ENCODE results near the gene AFF3.
A peak's percentile ranks its signal among the peaks of the same experiment; 100 is the strongest.

AFF3 gene

GRCh38 chr2:99811544-99811943 lies 330.8 kb downstream of the AFF3 start:
- DNase-seq: no peak

DNA sequence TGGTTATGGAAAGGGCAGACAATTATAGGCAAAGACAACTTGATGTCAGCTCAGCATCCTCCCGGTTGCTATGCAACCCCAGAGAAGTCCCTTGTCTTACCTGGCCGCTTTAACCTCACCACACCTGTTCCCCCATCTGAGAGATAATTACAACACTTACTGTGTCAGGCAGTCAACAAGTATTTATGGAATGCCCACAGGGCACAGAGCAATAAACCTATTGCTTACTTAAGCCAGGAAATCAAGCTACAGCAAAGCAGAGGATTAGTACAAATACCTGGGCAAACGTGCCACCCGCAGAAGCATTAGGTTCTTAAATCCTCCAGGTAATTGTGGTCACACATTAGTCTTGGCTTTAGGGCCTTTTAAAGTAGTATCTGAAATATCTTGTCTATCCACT lies 332.2 kb downstream of the AFF3 start:
- peak; percentile 35 for DNase-seq

DNA sequence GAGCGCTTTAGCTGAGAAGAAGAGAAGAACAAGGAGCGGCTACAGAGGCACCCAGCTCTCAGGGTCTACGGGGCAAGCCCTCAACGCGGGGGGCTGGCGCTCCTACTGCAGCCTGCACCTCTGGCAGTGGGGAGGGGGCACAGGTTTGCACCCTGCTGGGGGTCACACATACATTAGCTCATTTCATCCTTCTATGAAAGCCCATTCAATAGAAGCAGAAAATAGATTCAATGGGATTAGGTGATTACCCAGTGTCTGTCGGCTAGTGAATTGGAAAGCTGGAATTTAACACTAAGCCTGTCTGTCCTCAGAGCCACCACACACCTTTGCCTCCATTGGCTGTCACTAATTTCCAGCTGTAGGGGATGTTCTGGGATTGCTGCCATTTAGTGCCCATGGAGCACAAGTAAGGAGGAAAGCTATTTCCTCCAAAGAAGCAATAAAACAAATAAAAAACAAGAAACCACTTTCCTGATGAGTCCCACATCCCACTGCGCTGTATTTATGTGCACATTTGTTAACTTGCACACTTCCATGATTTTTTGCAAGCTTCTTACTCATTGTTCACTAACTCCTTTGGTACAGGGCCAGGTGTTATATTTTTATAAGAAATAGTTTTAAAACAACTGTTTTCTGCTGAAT lies 333.0 kb downstream of the AFF3 start:
- no peak for DNase-seq

- no peak for DNase-seq
Observed at GRCh38 chr2:99808361-99809200, 333.8 kb downstream of the AFF3 start.

DNA sequence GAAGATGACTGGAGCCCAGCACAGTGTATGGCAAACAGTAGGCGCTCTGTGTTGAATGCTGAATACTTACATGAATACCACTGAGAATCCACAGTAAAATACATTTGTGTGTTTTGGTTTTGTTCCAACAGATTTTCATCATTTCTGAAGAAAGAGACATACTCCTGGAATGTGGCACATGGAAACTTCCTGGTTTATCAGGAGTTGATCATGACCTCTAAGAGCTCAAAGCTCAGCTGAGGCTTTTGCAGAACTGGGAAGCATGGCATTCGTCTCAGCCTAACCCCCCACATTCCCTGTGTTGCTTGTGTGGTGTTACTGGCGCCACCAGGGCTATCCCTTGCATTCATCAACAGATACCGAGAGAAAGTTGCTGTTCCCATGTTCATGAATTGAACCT lies 335.6 kb downstream of the AFF3 start:
- no peak for DNase-seq

DNA sequence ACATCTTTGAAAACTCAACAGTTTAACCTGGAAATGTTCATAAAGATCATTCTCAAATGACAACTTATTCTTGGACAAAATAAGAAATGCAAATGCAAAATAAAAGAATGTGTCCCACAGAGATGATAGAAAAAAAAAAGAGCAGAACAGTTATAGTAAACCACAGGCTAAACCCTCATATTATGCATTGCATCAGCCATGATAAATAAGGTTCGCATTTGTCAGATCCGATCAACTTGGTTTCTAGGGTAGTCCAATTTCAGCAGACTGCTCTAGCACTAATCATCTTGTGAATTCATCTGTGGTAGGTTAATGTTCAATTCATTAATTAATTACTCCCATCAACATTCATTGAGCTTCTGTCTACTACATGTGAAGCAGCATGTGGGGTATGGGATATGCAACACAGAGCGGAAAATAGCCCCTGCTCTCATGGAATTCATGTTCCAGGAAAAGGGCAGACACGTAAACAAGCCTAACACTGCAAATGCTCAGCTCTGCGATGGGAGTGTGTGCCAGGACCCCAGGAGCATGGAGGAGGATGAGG lies 336.4 kb downstream of the AFF3 start:
- DNase-seq: no peak

- no peak for DNase-seq
Observed at GRCh38 chr2:99803846-99804245, 338.5 kb downstream of the AFF3 start.

- no peak for DNase-seq
Observed at GRCh38 chr2:99802734-99803133, 339.7 kb downstream of the AFF3 start.

GRCh38 chr2:99801327-99801901 lies 341.0 kb downstream of the AFF3 start:
- no peak for DNase-seq

DNA sequence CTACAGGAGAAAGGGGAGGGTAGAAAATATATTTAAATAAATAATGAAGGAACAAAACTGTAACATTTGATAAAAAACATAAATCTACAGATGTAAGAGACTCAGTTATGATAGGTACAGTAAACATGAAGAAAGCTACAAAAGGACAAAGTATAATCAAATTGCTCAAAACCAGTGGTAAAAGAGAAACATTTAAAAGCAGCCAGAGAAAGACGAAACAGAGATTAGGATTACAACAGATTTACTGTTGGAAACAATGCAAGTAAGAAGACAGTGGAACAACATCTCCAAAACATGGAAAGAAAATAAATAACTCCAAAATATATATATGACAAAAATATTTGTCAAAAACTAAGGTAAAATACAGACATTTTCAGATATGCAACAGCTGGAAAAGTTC lies 344.9 kb downstream of the AFF3 start:
- no peak for DNase-seq

GRCh38 chr2:99794414-99794813 lies 348.0 kb downstream of the AFF3 start:
- no peak for DNase-seq

- no peak for DNase-seq
Observed at GRCh38 chr2:99793022-99793421, 349.4 kb downstream of the AFF3 start.

GRCh38 chr2:99789849-99790248 lies 352.5 kb downstream of the AFF3 start:
- no peak for DNase-seq

DNA sequence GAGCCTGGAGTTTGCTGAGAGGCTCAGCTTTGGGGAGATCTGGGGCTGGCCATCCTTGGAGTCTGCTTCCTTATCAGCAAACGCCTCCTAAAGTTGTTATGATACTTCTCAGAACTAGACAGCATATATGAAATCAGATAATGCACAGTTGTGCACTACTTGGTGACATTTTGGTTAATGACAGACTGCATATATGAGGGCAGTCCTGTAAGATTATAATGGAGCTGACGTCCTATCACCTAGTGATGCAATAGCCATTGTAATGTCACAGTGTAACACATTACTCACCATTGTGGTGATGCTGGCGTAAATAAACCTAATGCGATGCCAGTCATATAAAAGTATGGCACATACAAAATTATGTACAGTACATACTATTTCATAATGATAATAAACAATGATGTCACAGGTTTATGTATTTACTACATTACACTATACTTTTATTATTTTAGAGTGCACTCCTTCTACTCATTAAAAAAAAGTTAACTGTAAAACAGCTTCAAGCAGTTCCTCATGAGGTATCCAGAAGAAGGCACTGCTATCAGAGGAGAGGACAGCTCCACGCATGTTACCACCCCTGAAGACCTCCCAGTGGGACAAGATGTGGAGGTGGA lies 354.5 kb downstream of the AFF3 start:
- DNase-seq: no peak

GRCh38 chr2:99786636-99787390 lies 355.6 kb downstream of the AFF3 start:
- DNase-seq: no peak

DNA sequence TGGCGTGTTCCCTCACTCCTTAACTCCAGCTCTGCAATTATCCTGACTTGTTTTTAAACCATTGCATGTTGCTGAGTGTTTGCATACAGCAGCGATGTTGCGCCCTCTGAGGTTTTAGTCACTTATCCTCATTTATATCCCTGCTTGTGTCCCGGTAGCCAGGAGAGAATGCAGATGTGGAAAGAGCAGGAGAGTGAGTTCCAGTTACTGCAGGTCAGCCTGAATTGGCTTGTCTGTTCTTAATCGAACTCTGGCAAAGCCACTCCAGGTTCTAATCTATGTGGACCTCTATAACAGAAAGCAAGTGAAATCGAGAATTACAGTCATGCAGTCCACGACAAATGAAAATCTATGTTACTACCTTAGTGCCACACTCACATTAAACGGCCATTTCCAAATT lies 357.4 kb downstream of the AFF3 start:
- no peak for DNase-seq

GRCh38 chr2:99784282-99784681 lies 358.1 kb downstream of the AFF3 start:
- no peak for DNase-seq

- DNase-seq: no peak
Observed at GRCh38 chr2:99780276-99780675, 362.1 kb downstream of the AFF3 start.

- no peak for DNase-seq
Observed at GRCh38 chr2:99779276-99779675, 363.1 kb downstream of the AFF3 start.

GRCh38 chr2:99777656-99778290 lies 364.6 kb downstream of the AFF3 start:
- DNase-seq: no peak

- no peak for DNase-seq
Observed at GRCh38 chr2:99776906-99777646, 365.3 kb downstream of the AFF3 start.
